ENCODE measurements around the gene CCNJ. TPM values are rescaled to one million over a fixed set of nuclear protein-coding genes. Genes with fewer than 3 reads are reported as not detected.
A peak's percentile ranks its signal among the peaks of the same experiment; 100 is the strongest.

The CCNJ gene
- total and polyA plus RNA-seq, 2 of the 13 experiments (the other 11 are each of a cell fraction or from before 2014, with no cell fraction given): 14.1 to 21.5 TPM

- no peak for TF ChIP-seq AGO2 (optimal IDR thresholded peaks at IDR 0.05; ENCODE audit: low read depth, low read length)
- TF ChIP-seq AKAP8 (CRISPR knock-in tag; IDR thresholded peaks at IDR 0.05): no peak
- TF ChIP-seq, protein P1, sequence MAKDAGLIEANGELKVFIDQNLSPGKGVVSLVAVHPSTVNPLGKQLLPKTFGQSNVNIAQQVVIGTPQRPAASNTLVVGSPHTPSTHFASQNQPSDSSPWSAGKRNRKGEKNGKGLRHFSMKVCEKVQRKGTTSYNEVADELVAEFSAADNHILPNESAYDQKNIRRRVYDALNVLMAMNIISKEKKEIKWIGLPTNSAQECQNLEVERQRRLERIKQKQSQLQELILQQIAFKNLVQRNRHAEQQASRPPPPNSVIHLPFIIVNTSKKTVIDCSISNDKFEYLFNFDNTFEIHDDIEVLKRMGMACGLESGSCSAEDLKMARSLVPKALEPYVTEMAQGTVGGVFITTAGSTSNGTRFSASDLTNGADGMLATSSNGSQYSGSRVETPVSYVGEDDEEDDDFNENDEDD (CRISPR knock-in tag; IDR thresholded peaks at IDR 0.05; ENCODE audit: borderline replicate concordance): no peak
- TF ChIP-seq GATA4 (IDR thresholded peaks at IDR 0.05; ENCODE audit: borderline replicate concordance, low read depth): no peak
- no peak for TF ChIP-seq ZNF839 (CRISPR knock-in tag; IDR thresholded peaks at IDR 0.05; ENCODE audit: borderline replicate concordance)
- no peak for TF ChIP-seq EP300 (IDR thresholded peaks at IDR 0.05; ENCODE audit: low read depth in 2 of 2, low read length in 2 of 2)
- TF ChIP-seq EP300 (CRISPR knock-in tag; IDR thresholded peaks at IDR 0.05; ENCODE audit: borderline replicate concordance): no peak
- TF ChIP-seq ZBTB38 (CRISPR knock-in tag; IDR thresholded peaks at IDR 0.05): 0 out of 2 replicates have a peak, but pooled peaks have one; percentile 45
- no peak for TF ChIP-seq PCBP1 (IDR thresholded peaks at IDR 0.05; ENCODE audit: borderline replicate concordance, low read depth, low read length)
- TF ChIP-seq XRCC5 (optimal IDR thresholded peaks at IDR 0.05; ENCODE audit: low read length): no peak
- TF ChIP-seq CCDC6 (CRISPR knock-in tag; IDR thresholded peaks at IDR 0.05): no peak
- TF ChIP-seq TBX3 (IDR thresholded peaks at IDR 0.05; ENCODE audit: borderline replicate concordance): no peak
- TF ChIP-seq ZMYM2 (CRISPR knock-in tag; IDR thresholded peaks at IDR 0.05): no peak
- TF ChIP-seq MAF1 (CRISPR knock-in tag; IDR thresholded peaks at IDR 0.05; ENCODE audit: borderline replicate concordance): no peak
- no peak for TF ChIP-seq ZNF101 (CRISPR knock-in tag; IDR thresholded peaks at IDR 0.05; ENCODE audit: borderline replicate concordance, low read depth)
- 0 out of 2 replicates have a peak, but pooled peaks have one; percentile 33 for TF ChIP-seq ZC3H4 (CRISPR knock-in tag; IDR thresholded peaks at IDR 0.05; ENCODE audit: borderline replicate concordance)
- no peak for TF ChIP-seq ZNF775 (CRISPR knock-in tag; IDR thresholded peaks at IDR 0.05; ENCODE audit: borderline replicate concordance)
- TF ChIP-seq ZBTB21 (CRISPR knock-in tag; IDR thresholded peaks at IDR 0.05): no peak
- TF ChIP-seq ZNF567 (CRISPR knock-in tag; IDR thresholded peaks at IDR 0.05; ENCODE audit: borderline replicate concordance): no peak
- TF ChIP-seq, protein P2, sequence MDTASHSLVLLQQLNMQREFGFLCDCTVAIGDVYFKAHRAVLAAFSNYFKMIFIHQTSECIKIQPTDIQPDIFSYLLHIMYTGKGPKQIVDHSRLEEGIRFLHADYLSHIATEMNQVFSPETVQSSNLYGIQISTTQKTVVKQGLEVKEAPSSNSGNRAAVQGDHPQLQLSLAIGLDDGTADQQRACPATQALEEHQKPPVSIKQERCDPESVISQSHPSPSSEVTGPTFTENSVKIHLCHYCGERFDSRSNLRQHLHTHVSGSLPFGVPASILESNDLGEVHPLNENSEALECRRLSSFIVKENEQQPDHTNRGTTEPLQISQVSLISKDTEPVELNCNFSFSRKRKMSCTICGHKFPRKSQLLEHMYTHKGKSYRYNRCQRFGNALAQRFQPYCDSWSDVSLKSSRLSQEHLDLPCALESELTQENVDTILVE (CRISPR knock-in tag; IDR thresholded peaks at IDR 0.05): no peak
- no peak for TF ChIP-seq ZNF317 (CRISPR knock-in tag; IDR thresholded peaks at IDR 0.05)
- no peak for TF ChIP-seq ZBTB20 (CRISPR knock-in tag; IDR thresholded peaks at IDR 0.05; ENCODE audit: borderline replicate concordance, low read depth)
- no peak for TF ChIP-seq KMT2B (CRISPR knock-in tag; IDR thresholded peaks at IDR 0.05)
- no peak for TF ChIP-seq ZBTB14 (CRISPR knock-in tag; IDR thresholded peaks at IDR 0.05)
- TF ChIP-seq ZMYM4 (CRISPR knock-in tag; IDR thresholded peaks at IDR 0.05): no peak
- peak; percentile 8; the same call in 1 of the 2 replicates for TF ChIP-seq ZNF569 (CRISPR knock-in tag; IDR thresholded peaks at IDR 0.05; ENCODE audit: borderline replicate concordance)
- no peak for TF ChIP-seq ZZZ3 (CRISPR knock-in tag; IDR thresholded peaks at IDR 0.05; ENCODE audit: borderline replicate concordance)
- no peak for TF ChIP-seq POLR2G (IDR thresholded peaks at IDR 0.05; ENCODE audit: low read depth, low read length)
These were observed 47.0 kb downstream of the CCNJ start (continued) for GRCh38 chr10:96090463-96090800.

All from HepG2 (cell line).